DMS153 (cell line): Measurements from ENCODE around the gene EPAS1.
A peak's percentile ranks its signal among the peaks of the same experiment; 100 is the strongest.

Experiments used
- DNase-seq: peaks from one replicate; lab custom pipeline; 2025; lab: John Stamatoyannopoulos, UW

Gene EPAS1

GRCh38 chr2:46273225-46273863, 23.9 kb upstream of the EPAS1 start:
- no peak for DNase-seq

GRCh38 chr2:46273919-46274318, 23.3 kb upstream of the EPAS1 start:
- DNase-seq, result no peak

GRCh38 chr2:46274586-46274985, 22.6 kb upstream of the EPAS1 start:
- DNase-seq, result no peak

- DNase-seq, result no peak
These were observed 21.2 kb upstream of the EPAS1 start for GRCh38 chr2:46275995-46276394.

GRCh38 chr2:46276642-46277041, 20.6 kb upstream of the EPAS1 start:
- DNase-seq, result peak; percentile 7

- peak; percentile 23 for DNase-seq
These were observed 19.6 kb upstream of the EPAS1 start for GRCh38 chr2:46277431-46278190.

GRCh38 chr2:46278952-46279351, 18.3 kb upstream of the EPAS1 start:
- DNase-seq, result no peak

- DNase-seq, result no peak
These were observed 15.3 kb upstream of the EPAS1 start for GRCh38 chr2:46281939-46282338.

- no peak for DNase-seq
These were observed 13.5 kb upstream of the EPAS1 start for GRCh38 chr2:46283693-46284092.

GRCh38 chr2:46284260-46284659, 12.9 kb upstream of the EPAS1 start:
- no peak for DNase-seq

- no peak for DNase-seq
These were observed 12.4 kb upstream of the EPAS1 start for GRCh38 chr2:46284796-46285195.

- peak; percentile 11 for DNase-seq
These were observed 10.5 kb upstream of the EPAS1 start for GRCh38 chr2:46286715-46287114.

- DNase-seq, result no peak
These were observed 7.1 kb upstream of the EPAS1 start for GRCh38 chr2:46290078-46290477.

- DNase-seq, result no peak
These were observed 3.7 kb upstream of the EPAS1 start for GRCh38 chr2:46293466-46293865.

GRCh38 chr2:46294176-46294836, 2.9 kb upstream of the EPAS1 start:
- DNase-seq, result peak; percentile 14

- no peak for DNase-seq
These were observed 879 bp upstream of the EPAS1 start for GRCh38 chr2:46296216-46296839.

- DNase-seq, result peak; percentile 64
These were observed 502 bp downstream of the EPAS1 start for GRCh38 chr2:46297546-46298271.

GRCh38 chr2:46298272-46298521, 990 bp downstream of the EPAS1 start:
- DNase-seq, result no peak

- DNase-seq, result no peak
These were observed 1.5 kb downstream of the EPAS1 start for GRCh38 chr2:46298522-46299353.

GRCh38 chr2:46299365-46300263, 2.4 kb downstream of the EPAS1 start:
- DNase-seq, result peak; percentile 22
